ENCODE data around the gene ZSCAN22. TPM values are rescaled to one million over a fixed set of nuclear protein-coding genes. Genes with fewer than 3 reads are reported as not detected.
A peak's percentile ranks its signal among the peaks of the same experiment; 100 is the strongest.
"Not testable (repeated sequence)": the region's sequence is repeated elsewhere in the genome, so short reads cannot be mapped to it uniquely, and the experiment has no call there.

The ZSCAN22 gene
- total RNA-seq, 6 donors from 2014 or later: 1.8 to 6.3 (median 3.7) TPM

DNA sequence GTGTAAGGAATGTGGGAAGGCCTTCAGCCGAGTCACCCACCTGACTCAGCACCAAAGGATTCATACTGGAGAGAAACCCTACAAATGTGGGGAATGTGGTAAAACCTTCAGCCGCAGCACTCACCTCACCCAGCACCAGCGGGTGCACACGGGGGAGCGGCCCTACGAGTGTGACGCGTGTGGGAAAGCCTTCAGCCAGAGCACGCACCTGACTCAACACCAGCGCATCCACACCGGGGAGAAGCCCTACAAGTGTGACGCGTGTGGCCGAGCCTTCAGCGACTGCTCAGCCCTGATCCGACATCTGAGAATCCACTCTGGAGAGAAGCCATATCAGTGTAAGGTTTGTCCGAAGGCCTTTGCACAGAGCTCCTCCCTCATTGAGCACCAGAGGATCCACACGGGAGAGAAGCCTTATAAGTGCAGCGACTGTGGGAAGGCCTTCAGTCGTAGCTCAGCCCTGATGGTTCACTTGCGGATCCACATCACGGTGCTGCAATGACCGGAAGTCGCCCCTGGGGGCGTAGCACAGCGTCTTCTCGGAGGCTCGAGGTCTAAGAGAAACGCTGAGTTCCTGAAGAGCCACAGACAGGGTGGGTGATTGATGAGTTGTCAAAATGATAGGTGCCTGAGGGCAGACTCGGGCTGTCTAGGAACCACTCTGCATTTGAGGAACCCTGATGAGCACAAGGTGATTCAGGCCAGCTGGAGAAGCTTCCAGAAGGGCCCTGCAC, 12.2 kb downstream of the ZSCAN22 start:
- ATAC-seq (ENCODE audit: low FRiP score in 2 of 2): no peak
- Histone ChIP-seq H3K36me3 (peaks cover 0 to 55% (median 26%) of the 10 kb centered on the region in 4 donors), H3K27me3 (no peaks in the 10 kb centered on the region), H3K9me3 (no peaks in the 10 kb centered on the region), H3K4me1 (no peaks in the 10 kb centered on the region), H3K27ac (no peak overlapping the region), H3K4me3 (no peak overlapping the region)
- DNase-seq: peak in 1 of 2 donors; percentile 50
- WGBS, 2 donors: 71 to 84% methylated on average over 7 to 30 of the region's 30 CpGs
- no peak for TF ChIP-seq POLR2AphosphoS5 (IDR thresholded peaks at IDR 0.05)
- TF ChIP-seq EP300 (IDR thresholded peaks at IDR 0.05): no peak
- TF ChIP-seq, protein P1, sequence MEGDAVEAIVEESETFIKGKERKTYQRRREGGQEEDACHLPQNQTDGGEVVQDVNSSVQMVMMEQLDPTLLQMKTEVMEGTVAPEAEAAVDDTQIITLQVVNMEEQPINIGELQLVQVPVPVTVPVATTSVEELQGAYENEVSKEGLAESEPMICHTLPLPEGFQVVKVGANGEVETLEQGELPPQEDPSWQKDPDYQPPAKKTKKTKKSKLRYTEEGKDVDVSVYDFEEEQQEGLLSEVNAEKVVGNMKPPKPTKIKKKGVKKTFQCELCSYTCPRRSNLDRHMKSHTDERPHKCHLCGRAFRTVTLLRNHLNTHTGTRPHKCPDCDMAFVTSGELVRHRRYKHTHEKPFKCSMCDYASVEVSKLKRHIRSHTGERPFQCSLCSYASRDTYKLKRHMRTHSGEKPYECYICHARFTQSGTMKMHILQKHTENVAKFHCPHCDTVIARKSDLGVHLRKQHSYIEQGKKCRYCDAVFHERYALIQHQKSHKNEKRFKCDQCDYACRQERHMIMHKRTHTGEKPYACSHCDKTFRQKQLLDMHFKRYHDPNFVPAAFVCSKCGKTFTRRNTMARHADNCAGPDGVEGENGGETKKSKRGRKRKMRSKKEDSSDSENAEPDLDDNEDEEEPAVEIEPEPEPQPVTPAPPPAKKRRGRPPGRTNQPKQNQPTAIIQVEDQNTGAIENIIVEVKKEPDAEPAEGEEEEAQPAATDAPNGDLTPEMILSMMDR (IDR thresholded peaks at IDR 0.05): no peak
- TF ChIP-seq POLR2A (IDR thresholded peaks at IDR 0.05): no peak

DNA sequence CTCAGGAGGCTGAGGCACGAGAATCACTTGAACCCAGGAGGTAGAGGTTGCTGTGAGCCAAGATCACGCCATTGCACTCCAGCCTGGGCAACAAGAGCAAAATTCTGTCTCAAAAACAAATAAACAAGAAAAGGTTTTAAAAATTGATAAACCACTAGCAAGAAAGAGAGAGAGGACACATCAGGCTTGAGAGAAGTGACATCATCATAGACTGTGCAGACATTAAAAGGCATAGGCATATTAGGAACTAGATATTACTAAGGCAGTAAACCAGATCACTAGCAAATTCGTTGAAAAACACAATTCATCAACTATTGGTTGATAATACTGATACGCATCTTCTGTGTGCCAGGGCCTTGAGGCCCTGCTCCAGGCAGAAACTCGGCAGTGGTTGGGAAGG, 18.8 kb downstream of the ZSCAN22 start:
- ATAC-seq (ENCODE audit: low FRiP score in 2 of 2): no peak
- Histone ChIP-seq H3K27me3 (peaks cover 0 to 12% (median 2%) of the 10 kb centered on the region in 4 donors), H3K4me1 (peaks cover 9 to 29% (median 18%) of the 10 kb centered on the region in 4 donors), H3K4me3 (no peak overlapping the region), H3K27ac (no peak overlapping the region), H3K36me3 (peaks cover 0 to 9% (median 0%) of the 10 kb centered on the region in 4 donors), H3K9me3 (no peaks in the 10 kb centered on the region)
- TF ChIP-seq POLR2A (IDR thresholded peaks at IDR 0.05): no peak
- no peak for TF ChIP-seq POLR2AphosphoS5 (IDR thresholded peaks at IDR 0.05)
- TF ChIP-seq, protein P1 (IDR thresholded peaks at IDR 0.05): no peak
- TF ChIP-seq EP300 (IDR thresholded peaks at IDR 0.05): no peak
- 73 to 82% methylated on average over 5 of the region's 5 CpGs for WGBS, 2 donors
- DNase-seq: no peak

DNA sequence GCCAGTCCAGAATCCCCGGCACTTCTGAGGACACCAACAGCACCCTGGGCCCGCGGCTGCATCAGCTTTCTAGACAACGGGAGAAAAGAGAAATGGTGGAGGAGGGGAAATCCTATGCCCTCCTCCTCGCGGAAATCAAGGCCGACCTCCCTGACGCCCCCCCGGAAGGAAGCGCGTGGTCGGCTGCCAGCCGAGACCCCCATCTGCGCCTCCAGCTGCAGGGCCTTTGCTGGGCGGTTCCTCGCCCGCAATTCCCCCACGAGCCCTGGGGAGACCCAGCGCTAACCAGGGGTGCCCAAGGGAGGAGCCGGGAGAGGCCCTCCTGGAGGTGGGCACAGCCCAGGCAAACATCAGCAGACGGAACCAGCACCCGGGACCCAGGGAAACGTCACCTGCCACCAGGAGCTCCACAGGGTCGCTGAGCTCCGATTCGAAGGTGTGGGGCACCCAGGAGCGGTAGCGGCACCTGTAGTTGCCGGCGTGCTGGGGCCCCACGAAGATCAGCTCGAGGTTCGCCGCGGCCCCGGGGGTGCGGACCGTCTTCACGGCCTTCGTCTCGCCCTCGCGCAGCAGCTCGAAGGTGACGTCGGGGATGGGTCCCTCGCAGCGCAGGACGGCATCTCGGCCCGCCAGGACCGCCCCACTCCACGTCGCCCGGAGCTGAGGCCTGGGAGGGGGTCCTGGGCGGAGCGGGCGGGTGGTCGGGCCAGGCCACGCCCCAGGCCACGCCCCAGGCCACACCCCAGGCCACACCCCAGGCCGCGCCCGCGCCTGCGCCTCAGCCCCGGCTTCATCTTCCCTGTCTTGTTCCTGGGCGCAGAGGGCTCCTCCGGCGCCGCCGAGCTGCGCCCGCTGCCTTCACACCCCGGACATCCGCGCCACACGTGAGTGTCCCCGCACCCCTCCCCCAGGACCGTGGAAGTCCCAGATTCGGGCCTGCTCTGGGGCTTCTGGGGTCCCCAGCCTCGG, 20.5 kb downstream of the ZSCAN22 start:
- Histone ChIP-seq H3K36me3 (peaks cover 0 to 11% (median 0%) of the 10 kb centered on the region in 4 donors), H3K27me3 (peaks cover 0 to 15% (median 2%) of the 10 kb centered on the region in 4 donors), H3K4me1 (peaks cover 10 to 32% (median 19%) of the 10 kb centered on the region in 4 donors), H3K9me3 (no peaks in the 10 kb centered on the region), H3K4me3 (peak overlapping the region; percentile 50 to 79 (median 70)), H3K27ac (peak overlapping the region; percentile 62 to 88 (median 74))
- WGBS, 2 donors: 2 to 5% methylated on average over 11 to 43 of the region's 82 CpGs
- peak; percentile 56 to 93 for DNase-seq
- ATAC-seq (ENCODE audit: low FRiP score in 2 of 2): peak; percentile 92 to 93
- TF ChIP-seq, protein P1 (IDR thresholded peaks at IDR 0.05): no peak
- TF ChIP-seq POLR2A (IDR thresholded peaks at IDR 0.05): peak in 2 of 4 donors; percentile 43 to 57
- TF ChIP-seq EP300 (IDR thresholded peaks at IDR 0.05): no peak
- peak; percentile 43 to 45 for TF ChIP-seq POLR2AphosphoS5 (IDR thresholded peaks at IDR 0.05)

DNA sequence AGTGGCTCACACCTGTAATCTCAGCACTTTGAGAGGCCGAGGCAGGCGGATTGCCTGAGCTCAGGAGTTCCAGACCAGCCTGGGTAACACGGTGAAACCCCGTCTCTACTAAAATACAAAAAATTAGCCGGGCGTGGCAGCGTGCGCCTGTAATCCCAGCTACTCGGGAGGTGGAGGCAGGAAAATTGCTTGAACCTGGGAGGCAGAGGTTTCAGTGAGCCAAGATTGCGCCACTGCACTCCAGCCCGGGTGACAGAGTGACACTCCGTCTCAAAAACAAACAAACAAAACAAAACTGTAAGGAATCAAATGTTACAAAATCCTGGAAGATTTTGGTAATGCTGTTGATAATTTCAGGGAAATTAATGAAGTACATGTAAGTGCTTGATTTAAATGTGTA, 21.3 kb downstream of the ZSCAN22 start:
- Histone ChIP-seq H3K4me3 (peak overlapping the region; percentile 50 to 79 (median 70)), H3K27ac (peak overlapping the region in 2 of 4 donors; percentile 62 to 85), H3K4me1 (peaks cover 10 to 32% (median 19%) of the 10 kb centered on the region in 4 donors), H3K27me3 (peaks cover 0 to 15% (median 2%) of the 10 kb centered on the region in 4 donors), H3K36me3 (peaks cover 0 to 11% (median 0%) of the 10 kb centered on the region in 4 donors)
- H3K9me3 ChIP-seq; DNase-seq; ATAC-seq (ENCODE audit: low FRiP score in 2 of 2): not testable (repeated sequence)
- 17 to 20% methylated on average over 12 of the region's 12 CpGs for WGBS, 2 donors

DNA sequence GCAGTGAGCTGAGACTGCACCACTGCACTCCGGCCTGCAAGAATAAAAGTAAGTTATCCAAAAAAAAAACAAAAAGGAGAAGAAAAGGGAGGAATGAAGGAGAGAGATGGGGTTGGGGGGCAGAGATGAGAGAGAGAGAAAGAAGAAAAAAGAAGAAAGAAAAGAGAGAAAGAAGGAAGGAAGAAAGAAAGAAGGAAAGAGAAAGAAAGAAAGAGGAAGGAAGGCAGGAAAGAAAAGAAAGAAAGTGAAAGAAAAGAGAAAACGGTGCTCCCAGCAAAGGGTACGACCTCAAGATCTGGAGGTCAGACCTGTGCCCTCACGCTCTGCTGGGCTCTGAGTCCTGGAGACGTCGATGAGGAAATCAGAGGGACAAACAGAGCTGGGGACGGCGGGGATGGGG, 22.8 kb downstream of the ZSCAN22 start:
- TF ChIP-seq, protein P1 (IDR thresholded peaks at IDR 0.05): no peak
- TF ChIP-seq EP300 (IDR thresholded peaks at IDR 0.05) (no peak), POLR2AphosphoS5 (IDR thresholded peaks at IDR 0.05) (no peak), POLR2A (IDR thresholded peaks at IDR 0.05) (no peak)
- Histone ChIP-seq H3K36me3 (peaks cover 0 to 11% (median 0%) of the 10 kb centered on the region in 4 donors), H3K4me1 (peaks cover 10 to 32% (median 19%) of the 10 kb centered on the region in 4 donors), H3K9me3 (no peaks in the 10 kb centered on the region), H3K4me3 (no peak overlapping the region), H3K27me3 (peaks cover 0 to 15% (median 2%) of the 10 kb centered on the region in 4 donors), H3K27ac (no peak overlapping the region)
- 51 to 56% methylated on average over 8 of the region's 8 CpGs for WGBS, 2 donors
- ATAC-seq (ENCODE audit: low FRiP score in 2 of 2) (no peak), DNase-seq (no peak)
